DOHH2 (cell line): Measurements from ENCODE around the gene PTGS1.

Experiments
- H3F3A ChIP-seq: fragments of 200-600 bp; sonication (generic), shearing (Covaris generic); 2 replicates; pipeline ENCODE4 v1.6.0; 2016; ENCODE audit warnings: antibody characterized with exemption, mild to moderate bottlenecking; ENCODE audit not compliant: control insufficient read depth, insufficient read depth
- H3K27ac ChIP-seq: fragments of 200-600 bp; sonication (generic); 2 replicates; pipeline ENCODE4 v1.5.1; 2014; ENCODE audit warnings: low read depth, mild to moderate bottlenecking, low read length, moderate library complexity
- H3K27me3 ChIP-seq: fragments of 200-600 bp; sonication (generic); 2 replicates; pipeline ENCODE4 v1.6.1; 2014; ENCODE audit warnings: mild to moderate bottlenecking, low read length, mixed read lengths; ENCODE audit not compliant: control insufficient read depth
- H3K36me3 ChIP-seq: fragments of 200-600 bp; sonication (generic); 2 replicates; pipeline ENCODE4 v1.6.1; 2014; ENCODE audit warnings: mild to moderate bottlenecking, low read length, moderate library complexity, mixed read lengths; ENCODE audit not compliant: control insufficient read depth
- H3K4me1 ChIP-seq: fragments of 200-600 bp; sonication (generic); 2 replicates; pipeline ENCODE4 v1.6.1; 2014; ENCODE audit warnings: mild to moderate bottlenecking, low read length, mixed read lengths; ENCODE audit not compliant: control insufficient read depth
- H3K4me2 ChIP-seq: fragments of 200-600 bp; sonication (generic); 2 replicates; pipeline ENCODE4 v1.6.0; 2014; ENCODE audit warnings: mild to moderate bottlenecking, low read length, moderate library complexity
- H3K4me3 ChIP-seq: fragments of 200-600 bp; sonication (generic); 2 replicates; pipeline ENCODE4 v1.5.1; 2014; ENCODE audit warnings: mild to moderate bottlenecking, low read length, mixed read lengths
- H3K79me2 ChIP-seq: fragments of 200-600 bp; sonication (generic); 2 replicates; pipeline ENCODE4 v1.6.1; 2014; ENCODE audit warnings: mild to moderate bottlenecking, low read length, mixed read lengths; ENCODE audit not compliant: control insufficient read depth
- H3K9me2 ChIP-seq: fragments of 200-600 bp; sonication (generic); replicated peaks from 2 replicates; pipeline ENCODE4 v1.6.1; 2014; ENCODE audit warnings: mild to moderate bottlenecking, low read length, mixed read lengths; ENCODE audit not compliant: control insufficient read depth
- H3K9me3 ChIP-seq: fragments of 200-600 bp; sonication (generic); 2 replicates; pipeline ENCODE4 v1.6.1; 2014; ENCODE audit warnings: antibody characterized with exemption, low read length, mixed read lengths; ENCODE audit not compliant: control insufficient read depth, insufficient read depth
- H4K20me1 ChIP-seq: fragments of 200-600 bp; sonication (generic); 2 replicates; pipeline ENCODE4 v1.6.0; 2014; ENCODE audit warnings: low read depth, mild to moderate bottlenecking, antibody characterized with exemption, low read length, moderate library complexity; ENCODE audit not compliant: control insufficient read depth, insufficient read depth
- EZH2phosphoT487 ChIP-seq: fragments of 200-600 bp; sonication (generic); IDR thresholded peaks from 2 replicates; pipeline ENCODE4 v1.6.1; 2017; ENCODE audit warnings: borderline replicate concordance, mild to moderate bottlenecking, antibody characterized with exemption, low read length, moderate library complexity, mixed read lengths
- TF ChIP-seq, protein P1 (sequence below): fragments of 200-600 bp; sonication (generic); IDR thresholded peaks from one replicate; pipeline ENCODE4 v1.5.1; 2014; ENCODE audit warnings: antibody characterized with exemption, mild to moderate bottlenecking, low read depth, low read length; ENCODE audit not compliant: poor library complexity, severe bottlenecking

Gene PTGS1

DNA sequence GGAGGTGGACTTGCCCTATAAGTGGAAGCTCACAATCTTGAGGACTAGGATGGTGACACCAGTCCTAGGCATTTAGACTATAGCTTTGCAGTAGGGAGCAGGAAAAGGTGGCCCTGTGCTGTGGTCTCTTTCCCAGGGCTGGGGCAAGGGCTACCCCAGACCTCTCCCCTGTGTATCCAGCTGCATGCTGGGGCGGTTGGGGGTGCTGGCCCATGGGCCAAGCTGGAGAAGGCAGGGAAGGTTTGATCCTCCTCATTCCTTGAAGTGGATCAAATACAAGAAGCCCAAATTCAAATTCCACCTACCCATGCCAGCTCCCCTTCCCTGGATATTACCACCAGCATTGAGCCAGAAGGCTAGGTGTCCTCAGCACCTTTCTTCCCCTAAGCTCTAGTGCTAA, 2.2 kb upstream of the PTGS1 start:
- no peak for TF ChIP-seq EZH2phosphoT487
- TF ChIP-seq, protein P1, sequence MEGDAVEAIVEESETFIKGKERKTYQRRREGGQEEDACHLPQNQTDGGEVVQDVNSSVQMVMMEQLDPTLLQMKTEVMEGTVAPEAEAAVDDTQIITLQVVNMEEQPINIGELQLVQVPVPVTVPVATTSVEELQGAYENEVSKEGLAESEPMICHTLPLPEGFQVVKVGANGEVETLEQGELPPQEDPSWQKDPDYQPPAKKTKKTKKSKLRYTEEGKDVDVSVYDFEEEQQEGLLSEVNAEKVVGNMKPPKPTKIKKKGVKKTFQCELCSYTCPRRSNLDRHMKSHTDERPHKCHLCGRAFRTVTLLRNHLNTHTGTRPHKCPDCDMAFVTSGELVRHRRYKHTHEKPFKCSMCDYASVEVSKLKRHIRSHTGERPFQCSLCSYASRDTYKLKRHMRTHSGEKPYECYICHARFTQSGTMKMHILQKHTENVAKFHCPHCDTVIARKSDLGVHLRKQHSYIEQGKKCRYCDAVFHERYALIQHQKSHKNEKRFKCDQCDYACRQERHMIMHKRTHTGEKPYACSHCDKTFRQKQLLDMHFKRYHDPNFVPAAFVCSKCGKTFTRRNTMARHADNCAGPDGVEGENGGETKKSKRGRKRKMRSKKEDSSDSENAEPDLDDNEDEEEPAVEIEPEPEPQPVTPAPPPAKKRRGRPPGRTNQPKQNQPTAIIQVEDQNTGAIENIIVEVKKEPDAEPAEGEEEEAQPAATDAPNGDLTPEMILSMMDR, result no peak

DNA sequence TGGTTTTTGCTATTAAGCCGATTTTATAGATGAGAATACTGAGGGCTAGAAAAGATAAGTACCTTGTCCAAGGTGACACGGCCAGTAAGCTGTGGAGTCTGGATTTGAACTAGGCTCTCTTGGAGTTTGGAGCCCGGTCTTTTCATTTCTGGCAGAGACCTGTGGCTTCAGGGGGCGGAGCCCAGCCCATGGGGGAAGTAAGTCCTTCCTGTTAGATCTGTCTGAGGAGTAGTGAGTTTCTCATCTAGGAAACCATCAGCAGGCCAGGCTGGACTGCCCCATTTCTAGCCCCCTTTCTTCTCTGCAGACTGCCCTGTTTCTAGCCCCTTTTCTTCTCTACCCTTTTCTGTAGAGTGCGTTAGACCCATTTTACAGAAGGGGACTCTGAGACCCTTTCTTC, 521 bp upstream of the PTGS1 start:
- Histone ChIP-seq H3K79me2 (no peaks in the 10 kb centered on the region), H3K4me3 (peak overlapping the region; percentile 64), H3K9me2 (no peaks in the 10 kb centered on the region), H3K27me3 (0 out of 2 replicates have a peak, but pooled peaks cover 6% of the 10 kb centered on the region), H3K4me1 (peaks cover 15% of the 10 kb centered on the region), H4K20me1 (no peaks in the 10 kb centered on the region), H3F3A (no peaks in the 10 kb centered on the region), H3K27ac (no peak overlapping the region), H3K9me3 (no peaks in the 10 kb centered on the region), H3K4me2 (peak overlapping the region; percentile 64), H3K36me3 (no peaks in the 10 kb centered on the region)
- no peak for TF ChIP-seq EZH2phosphoT487
- TF ChIP-seq, protein P1, result no peak

More for the DNA sequence above, 2.2 kb upstream of the PTGS1 start:
- H3F3A ChIP-seq, result no peaks in the 10 kb centered on the region
- H3K9me2 ChIP-seq, result no peaks in the 10 kb centered on the region
- H3K27me3 ChIP-seq, result 0 out of 2 replicates have a peak, but pooled peaks cover 6% of the 10 kb centered on the region
- no peaks in the 10 kb centered on the region for H3K79me2 ChIP-seq
- no peaks in the 10 kb centered on the region for H3K9me3 ChIP-seq
- no peaks in the 10 kb centered on the region for H4K20me1 ChIP-seq
- no peak overlapping the region for H3K4me3 ChIP-seq
- no peak overlapping the region for H3K27ac ChIP-seq
- H3K36me3 ChIP-seq, result no peaks in the 10 kb centered on the region
- no peak overlapping the region for H3K4me2 ChIP-seq
- peaks cover 15% of the 10 kb centered on the region for H3K4me1 ChIP-seq

DNA sequence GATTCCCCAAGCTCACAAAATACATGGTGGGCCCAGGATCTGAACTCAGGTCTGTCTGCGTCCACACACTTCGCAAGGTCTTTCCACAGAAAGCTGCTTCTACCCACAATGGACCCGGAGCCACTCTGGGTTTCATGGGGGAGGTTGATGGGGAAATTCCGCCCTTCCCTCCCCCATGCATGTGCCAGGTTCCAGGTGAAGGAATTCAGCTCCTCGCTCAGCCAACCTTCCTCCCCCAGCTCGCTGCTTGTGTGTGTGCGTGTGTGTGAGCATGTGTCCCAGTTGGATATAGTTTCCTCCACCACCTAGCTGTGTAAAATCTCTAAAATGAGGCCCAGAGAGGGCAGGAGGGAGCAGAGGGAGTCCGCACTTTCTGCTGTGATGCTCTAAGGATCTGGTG, 1.0 kb downstream of the PTGS1 start:
- Histone ChIP-seq H4K20me1 (no peaks in the 10 kb centered on the region), H3K27ac (no peak overlapping the region), H3K9me3 (no peaks in the 10 kb centered on the region), H3K4me2 (peak overlapping the region; percentile 64), H3F3A (no peaks in the 10 kb centered on the region), H3K4me1 (peaks cover 25% of the 10 kb centered on the region), H3K27me3 (0 out of 2 replicates have a peak, but pooled peaks cover 6% of the 10 kb centered on the region), H3K4me3 (no peak overlapping the region), H3K36me3 (no peaks in the 10 kb centered on the region), H3K79me2 (no peaks in the 10 kb centered on the region), H3K9me2 (no peaks in the 10 kb centered on the region)
- TF ChIP-seq EZH2phosphoT487, result no peak
- TF ChIP-seq, protein P1, result no peak
